BJ (cell line): ENCODE results near the gene KIAA0825. TPM values are rescaled to one million over a fixed set of nuclear protein-coding genes. Genes with fewer than 3 reads are reported as not detected.

Experiments used
- CTCF ChIA-PET: fragments of 350-600 bp; formaldehyde crosslinking; extraction: SDS; loops from one replicate; lab custom pipeline; 2021; ENCODE audit warnings: antibody characterized with exemption, inconsistent platforms; lab: Yijun Ruan, JAX
- POLR2A ChIA-PET: fragments of 300-600 bp; sonication (Branson Sonifier 250); formaldehyde crosslinking; extraction: SDS; loops from one replicate; lab custom pipeline; 2021; ENCODE audit warnings: antibody characterized with exemption; lab: Charles Lee
- DNase-seq: peaks from one replicate; pipeline ENCODE4 v3.0.0-alpha.2; 2011; ENCODE audit warnings: low read depth
- H3K27me3 ChIP-seq: 2 replicates; pipeline ENCODE4 v1.6.0; 2011; ENCODE audit warnings: low read length; ENCODE audit not compliant: control insufficient read depth, insufficient read depth
- H3K36me3 ChIP-seq: 2 replicates; pipeline ENCODE4 v1.5.1; 2011; ENCODE audit warnings: low read length; ENCODE audit not compliant: control insufficient read depth, insufficient read depth
- H3K4me3 ChIP-seq: 2 replicates; pipeline ENCODE4 v1.5.1; 2011; ENCODE audit warnings: low read depth, mild to moderate bottlenecking, control low read depth, low read length
- CTCF ChIP-seq: IDR thresholded peaks from 2 replicates; pipeline ENCODE4 v1.5.1; 2011; ENCODE audit warnings: low read depth, mild to moderate bottlenecking, control low read depth, inconsistent platforms, low read length, moderate library complexity; ENCODE audit not compliant: insufficient read depth
- polyA plus RNA-seq: library from polyadenylated mRNA; depleted of rRNA; stranded (reverse); fragments of >200 nt; gene quantifications from 2 replicates; pipeline ENCODE4 v1.2.3, GENCODE V29; 2011

Gene KIAA0825
- polyA plus RNA-seq, 1 experiment: 0.69 TPM

- ChIA-PET CTCF (no interaction called here), POLR2A (no interaction called here)
- DNase-seq: no peak
- H3K36me3 ChIP-seq: no peaks in the 10 kb centered on the region
- no peaks in the 10 kb centered on the region for H3K27me3 ChIP-seq
- H3K4me3 ChIP-seq: no peak overlapping the region
- no peak for TF ChIP-seq CTCF
Measured at GRCh38 chr5:94442076-94442475, 176.3 kb downstream of the KIAA0825 start.

DNA sequence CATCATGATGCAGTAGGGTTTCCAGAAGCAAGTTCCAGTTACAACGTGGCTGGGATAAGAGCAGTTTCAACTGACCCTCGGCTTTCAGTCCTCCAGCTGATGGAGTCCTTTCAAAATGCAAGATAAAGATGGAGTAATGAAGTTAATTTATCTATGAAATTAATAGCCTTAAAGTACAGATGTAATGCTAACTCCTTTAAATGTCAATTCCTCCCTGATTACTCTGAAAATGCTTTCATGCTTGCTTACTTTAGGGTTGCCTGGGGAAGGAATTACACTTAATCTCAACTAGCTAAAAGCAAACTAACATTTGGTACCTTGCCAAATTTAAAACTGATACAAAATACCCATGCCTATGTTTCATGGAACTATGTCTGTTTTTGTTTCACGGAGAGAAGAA is 178.4 kb downstream of the KIAA0825 start:
- ChIA-PET CTCF (no interaction called here), POLR2A (no interaction called here)
- no peaks in the 10 kb centered on the region for H3K27me3 ChIP-seq

GRCh38 chr5:94433397-94434163 is 184.8 kb downstream of the KIAA0825 start:
- H3K4me3 ChIP-seq: no peak overlapping the region
- H3K27me3 ChIP-seq: no peaks in the 10 kb centered on the region
- TF ChIP-seq CTCF: no peak
- no peaks in the 10 kb centered on the region for H3K36me3 ChIP-seq
- peak; percentile 73 for DNase-seq
- POLR2A ChIA-PET: interaction anchor here (0.6 kb wide), 1 partner anchor 18 kb away, joined by 3 read pairs; no protein-coding TSS in a partner anchor
- CTCF ChIA-PET: no interaction called here

More for the DNA sequence above, 178.4 kb downstream of the KIAA0825 start:
- no peak for TF ChIP-seq CTCF
- H3K36me3 ChIP-seq: no peaks in the 10 kb centered on the region
- DNase-seq: no peak
- no peak overlapping the region for H3K4me3 ChIP-seq

DNA sequence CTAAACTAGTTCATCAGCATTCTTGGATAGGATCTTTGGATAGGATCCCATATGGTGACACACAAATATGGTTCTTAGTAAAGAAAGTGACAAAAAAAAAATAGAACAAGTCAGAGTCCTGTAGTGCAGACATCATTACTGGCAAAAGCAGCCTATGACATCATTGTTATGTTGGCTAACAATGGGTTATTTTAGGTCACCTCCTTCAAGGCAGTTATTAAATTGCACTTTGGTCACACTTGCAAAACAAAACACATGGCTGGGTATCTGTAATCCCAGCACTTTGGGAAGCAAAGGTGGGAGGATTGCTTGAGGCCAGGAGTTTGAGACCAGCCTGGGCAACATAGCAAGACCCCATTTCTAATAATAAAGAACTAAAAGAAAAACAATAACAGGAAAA is 185.9 kb downstream of the KIAA0825 start:
- no peaks in the 10 kb centered on the region for H3K36me3 ChIP-seq
- no peak overlapping the region for H3K4me3 ChIP-seq
- POLR2A ChIA-PET: no interaction called here
- TF ChIP-seq CTCF: no peak
- DNase-seq: peak; percentile 14
- no peaks in the 10 kb centered on the region for H3K27me3 ChIP-seq
- CTCF ChIA-PET: no interaction called here

- Histone ChIP-seq H3K36me3 (no peaks in the 10 kb centered on the region), H3K4me3 (no peak overlapping the region), H3K27me3 (no peaks in the 10 kb centered on the region)
- ChIA-PET POLR2A (no interaction called here), CTCF (no interaction called here)
- DNase-seq: no peak
- TF ChIP-seq CTCF: no peak
Measured at GRCh38 chr5:94431696-94432095, 186.7 kb downstream of the KIAA0825 start.
